Activated CD4-positive, CD25-positive, alpha-beta regulatory T cell treated with anti-CD3 and anti-CD28 coated beads, Interleukin-2, amount 50 U/mL, for 72 hours (primary cell): ENCODE measurements around the gene RNF149.
"Not testable (repeated sequence)": the region's sequence is repeated elsewhere in the genome, so short reads cannot be mapped to it uniquely, and the experiment has no call there.

Source experiments
- DNase-seq: peaks from one replicate; pipeline ENCODE4 v3.0.0; 2021

The RNF149 gene

GRCh38 chr2:101330253-101330933, 21.9 kb upstream of the RNF149 start:
- DNase-seq: peak; percentile 45

GRCh38 chr2:101329026-101329425, 20.5 kb upstream of the RNF149 start:
- no peak for DNase-seq

- DNase-seq: no peak
These were observed 20.0 kb upstream of the RNF149 start for GRCh38 chr2:101328474-101329007.

- no peak for DNase-seq
These were observed 19.4 kb upstream of the RNF149 start for GRCh38 chr2:101327863-101328394.

GRCh38 chr2:101325425-101325824, 16.9 kb upstream of the RNF149 start:
- DNase-seq: no peak

- DNase-seq: not testable (repeated sequence)
These were observed 8.1 kb upstream of the RNF149 start for GRCh38 chr2:101316568-101316967.

- no peak for DNase-seq
These were observed 3.2 kb upstream of the RNF149 start for GRCh38 chr2:101311696-101312017.

GRCh38 chr2:101310834-101311695, 2.6 kb upstream of the RNF149 start:
- DNase-seq: no peak

- no peak for DNase-seq
These were observed 1.8 kb upstream of the RNF149 start for GRCh38 chr2:101310090-101310833.

- no peak for DNase-seq
These were observed 510 bp downstream of the RNF149 start for GRCh38 chr2:101307950-101308431.

GRCh38 chr2:101307503-101307902, 998 bp downstream of the RNF149 start:
- DNase-seq: no peak

GRCh38 chr2:101306410-101306809, 2.1 kb downstream of the RNF149 start:
- DNase-seq: no peak

GRCh38 chr2:101305492-101306078, 2.9 kb downstream of the RNF149 start:
- DNase-seq: no peak

- DNase-seq: no peak
These were observed 3.5 kb downstream of the RNF149 start for GRCh38 chr2:101305035-101305434.

- no peak for DNase-seq
These were observed 4.8 kb downstream of the RNF149 start for GRCh38 chr2:101303688-101304087.

GRCh38 chr2:101302016-101302415, 6.5 kb downstream of the RNF149 start:
- DNase-seq: no peak

- DNase-seq: no peak
These were observed 7.7 kb downstream of the RNF149 start for GRCh38 chr2:101300836-101301235.

- no peak for DNase-seq
These were observed 8.3 kb downstream of the RNF149 start for GRCh38 chr2:101300164-101300563.

- no peak for DNase-seq
These were observed 8.9 kb downstream of the RNF149 start for GRCh38 chr2:101299604-101300003.

GRCh38 chr2:101297383-101297782, 11.1 kb downstream of the RNF149 start:
- no peak for DNase-seq

- no peak for DNase-seq
These were observed 12.1 kb downstream of the RNF149 start for GRCh38 chr2:101296371-101296770.

- DNase-seq: no peak
These were observed 12.6 kb downstream of the RNF149 start for GRCh38 chr2:101295895-101296294.

GRCh38 chr2:101294861-101295260, 13.6 kb downstream of the RNF149 start:
- DNase-seq: no peak
